GM12891 (cell line): ENCODE data around the gene NUTF2.

ENCODE experiments used
- POLR2AphosphoS5 ChIP-seq: IDR thresholded peaks from 2 replicates; pipeline ENCODE4 v1.6.1; 2011; ENCODE audit warnings: low read depth, low read length, control low read depth
- SPI1 ChIP-seq: IDR thresholded peaks from 2 replicates; pipeline ENCODE4 v1.6.1; 2011; ENCODE audit warnings: low read depth, low read length, control low read depth
- TAF1 ChIP-seq: IDR thresholded peaks from 2 replicates; pipeline ENCODE4 v1.6.1; 2011; ENCODE audit warnings: low read depth, low read length, control low read depth

- TF ChIP-seq POLR2AphosphoS5 (no peak), SPI1 (no peak), TAF1 (no peak)
These were observed 18.6 kb downstream of the NUTF2 start for GRCh38 chr16:67865318-67865717.
